Measurements from ENCODE around the gene ARHGAP45.
"Not testable (repeated sequence)": the region's sequence is repeated elsewhere in the genome, so short reads cannot be mapped to it uniquely, and the experiment has no call there.

ARHGAP45 gene

GRCh38 chr19:1129084-1129483 is 62.1 kb downstream of the ARHGAP45 start:
- not testable (repeated sequence) for DNase-seq (ENCODE audit: low read depth in 4 of 4, low spot score in 1 of 4)

GRCh38 chr19:1129535-1129934 is 62.6 kb downstream of the ARHGAP45 start:
- no peak for DNase-seq (ENCODE audit: low read depth in 4 of 4, low spot score in 1 of 4)

- peak in 2 of 4 experiments; percentile 31 to 38 for DNase-seq (ENCODE audit: low read depth in 4 of 4, low spot score in 1 of 4)
Observed at GRCh38 chr19:1130771-1131717, 64.1 kb downstream of the ARHGAP45 start.

- peak; percentile 58 to 91 (median 78) for DNase-seq (ENCODE audit: low read depth in 4 of 4, low spot score in 1 of 4)
Observed at GRCh38 chr19:1131718-1132551, 65.0 kb downstream of the ARHGAP45 start.

- DNase-seq (ENCODE audit: low read depth in 4 of 4, low spot score in 1 of 4) = peak in 1 of 4 experiments; percentile 30
Observed at GRCh38 chr19:1132552-1133383, 65.8 kb downstream of the ARHGAP45 start.

- peak in 3 of 4 experiments; percentile 54 to 73 (median 58) for DNase-seq (ENCODE audit: low read depth in 4 of 4, low spot score in 1 of 4)
Observed at GRCh38 chr19:1133471-1133929, 66.5 kb downstream of the ARHGAP45 start.

GRCh38 chr19:1134431-1134830 is 67.5 kb downstream of the ARHGAP45 start:
- DNase-seq (ENCODE audit: low read depth in 4 of 4, low spot score in 1 of 4) = no peak

- DNase-seq (ENCODE audit: low read depth in 4 of 4, low spot score in 1 of 4) = no peak
Observed at GRCh38 chr19:1135454-1135853, 68.5 kb downstream of the ARHGAP45 start.

GRCh38 chr19:1136201-1136600 is 69.2 kb downstream of the ARHGAP45 start:
- no peak for DNase-seq (ENCODE audit: low read depth in 4 of 4, low spot score in 1 of 4)
